ENCODE measurements around the gene GPR84.

The GPR84 gene

DNA sequence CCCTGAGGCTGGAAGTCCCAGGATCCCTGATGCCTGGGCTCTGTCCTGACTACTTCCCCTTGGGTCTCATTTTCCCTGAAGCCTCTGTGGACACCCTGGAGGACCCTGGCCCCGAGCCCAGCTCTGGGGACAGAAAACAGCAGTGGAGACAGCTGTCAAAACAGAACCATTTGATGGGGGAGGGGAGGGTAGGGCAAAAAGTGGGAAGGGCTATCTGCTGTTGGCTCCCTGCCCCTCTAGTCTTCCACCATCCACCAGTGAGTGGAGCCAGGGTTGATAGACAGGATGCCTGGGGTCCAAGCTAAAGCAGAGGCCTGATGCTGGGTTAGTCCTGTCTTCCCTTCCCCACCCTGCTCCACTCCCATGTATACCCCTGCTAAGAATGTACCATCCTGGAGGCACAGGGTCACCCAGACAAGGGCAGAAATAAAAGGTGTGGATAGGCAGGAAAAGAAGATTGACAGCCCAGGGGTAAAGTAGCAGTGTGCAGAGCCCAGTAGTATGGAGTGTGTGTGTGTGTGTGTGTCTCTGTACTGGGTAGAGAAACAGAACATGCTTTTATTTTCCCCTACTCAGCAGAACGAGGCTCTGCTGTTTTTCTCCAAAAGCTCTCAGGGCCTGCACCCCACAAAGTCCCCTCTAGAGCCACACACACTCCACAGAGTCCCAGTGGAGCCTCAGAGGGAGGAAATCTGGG, 10.4 kb upstream of the GPR84 start:
- DNase-seq (ENCODE audit: low read depth in 2 of 2) = no peak

- DNase-seq (ENCODE audit: low read depth in 2 of 2) = no peak
Observed at GRCh38 chr12:54373649-54374561, 9.6 kb upstream of the GPR84 start.

DNA sequence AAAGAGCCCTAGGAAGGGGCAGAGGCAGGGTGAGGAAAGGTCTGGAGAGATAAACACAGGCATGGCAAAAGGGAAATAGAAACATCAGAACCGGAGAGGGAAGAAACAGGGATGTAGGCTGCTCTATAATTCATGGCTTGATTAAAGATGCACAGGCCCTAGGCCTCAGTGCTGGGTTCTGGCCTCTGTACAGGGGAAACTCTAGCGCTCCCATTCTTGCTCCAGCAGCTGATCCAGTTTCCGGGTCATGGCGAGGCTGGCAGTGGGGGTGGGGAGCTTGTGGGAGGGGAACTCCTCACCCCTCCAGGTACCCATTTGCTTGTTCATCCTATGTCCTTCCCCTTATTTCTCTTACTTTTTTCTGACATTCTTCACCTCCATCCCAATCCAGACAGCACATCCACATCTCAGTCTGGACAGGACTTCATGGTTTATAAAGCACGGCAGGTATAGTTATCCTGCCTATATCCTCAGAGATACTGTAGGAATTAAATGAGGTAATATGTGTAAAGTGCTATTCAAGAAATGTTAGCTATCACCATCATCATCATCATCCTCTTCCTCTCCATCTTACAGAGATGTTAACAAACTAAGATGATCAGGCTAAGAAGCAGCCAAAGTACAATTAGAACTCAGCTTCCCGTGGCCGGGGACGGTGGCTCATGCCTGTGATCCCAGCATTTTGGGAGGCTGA, 8.0 kb upstream of the GPR84 start:
- no peak for DNase-seq (ENCODE audit: low read depth in 2 of 2)

- DNase-seq (ENCODE audit: low read depth in 2 of 2) = no peak
Observed at GRCh38 chr12:54371328-54372112, 7.2 kb upstream of the GPR84 start.

DNA sequence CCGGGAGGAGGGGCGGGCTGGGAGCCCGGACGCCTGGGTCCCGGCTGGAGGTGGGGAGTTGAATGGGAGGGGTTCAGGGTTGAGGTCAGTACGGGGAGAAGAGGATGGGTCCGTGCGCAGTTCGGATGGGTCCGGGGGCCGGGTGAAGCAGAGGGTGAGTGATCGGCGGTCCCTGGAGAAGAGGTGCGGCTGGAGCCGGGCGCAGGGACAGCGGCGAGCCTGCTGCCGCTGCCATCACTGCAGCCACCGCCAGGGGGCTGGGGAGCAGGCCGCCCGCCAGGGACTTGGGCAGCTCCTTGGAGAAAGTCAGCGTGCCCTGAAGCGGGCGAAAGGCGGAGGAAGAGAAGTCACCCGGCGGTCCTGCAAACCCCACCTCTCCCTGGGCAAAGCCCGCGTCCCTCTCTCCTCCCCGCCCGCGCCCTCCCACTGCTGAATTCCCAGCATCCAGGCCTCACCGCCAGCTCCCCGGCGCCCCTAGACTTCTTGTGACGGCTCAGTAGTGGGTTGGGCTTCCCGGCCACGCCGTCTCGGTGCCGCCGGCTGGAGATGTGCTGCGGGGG, 6.0 kb upstream of the GPR84 start:
- DNase-seq (ENCODE audit: low read depth in 2 of 2) = no peak

GRCh38 chr12:54369597-54370131, 5.4 kb upstream of the GPR84 start:
- no peak for DNase-seq (ENCODE audit: low read depth in 2 of 2)

- DNase-seq (ENCODE audit: low read depth in 2 of 2) = peak; percentile 54 to 66
Observed at GRCh38 chr12:54368709-54369596, 4.7 kb upstream of the GPR84 start.

DNA sequence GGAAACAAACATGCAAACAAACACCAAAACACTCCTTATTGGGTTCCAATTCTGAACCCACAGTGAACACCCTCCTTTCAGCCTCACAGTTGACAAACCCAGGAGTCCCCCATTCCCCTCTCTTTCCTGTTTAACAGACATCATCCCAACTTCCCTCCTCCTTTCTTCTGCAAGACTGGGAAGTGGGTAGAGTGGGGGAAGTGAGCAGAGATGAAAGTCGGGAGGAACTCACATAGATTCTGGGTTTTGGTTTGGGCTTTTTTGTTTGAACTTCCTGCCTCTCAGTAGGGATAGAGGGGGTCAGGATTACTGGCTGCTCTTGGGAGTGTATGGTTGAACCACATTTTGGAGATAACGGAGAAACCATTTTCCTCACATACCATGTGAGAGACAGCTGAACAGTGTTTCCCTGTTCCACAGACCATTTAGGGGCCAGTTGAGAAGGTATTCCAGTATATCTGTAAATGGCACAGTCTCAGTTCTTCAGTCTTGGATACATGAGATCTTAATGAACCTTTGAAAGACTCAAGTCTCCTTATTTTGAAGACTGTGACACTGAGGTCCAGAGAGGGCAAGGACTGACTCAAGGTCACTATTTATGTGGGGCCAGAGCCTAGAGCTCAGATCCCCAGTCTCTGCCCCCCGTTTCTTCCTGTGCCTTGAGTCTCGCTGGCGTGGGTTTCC, 3.9 kb upstream of the GPR84 start:
- DNase-seq (ENCODE audit: low read depth in 2 of 2) = no peak

- no peak for DNase-seq (ENCODE audit: low read depth in 2 of 2)
Observed at GRCh38 chr12:54363618-54364017, 668 bp downstream of the GPR84 start.

DNA sequence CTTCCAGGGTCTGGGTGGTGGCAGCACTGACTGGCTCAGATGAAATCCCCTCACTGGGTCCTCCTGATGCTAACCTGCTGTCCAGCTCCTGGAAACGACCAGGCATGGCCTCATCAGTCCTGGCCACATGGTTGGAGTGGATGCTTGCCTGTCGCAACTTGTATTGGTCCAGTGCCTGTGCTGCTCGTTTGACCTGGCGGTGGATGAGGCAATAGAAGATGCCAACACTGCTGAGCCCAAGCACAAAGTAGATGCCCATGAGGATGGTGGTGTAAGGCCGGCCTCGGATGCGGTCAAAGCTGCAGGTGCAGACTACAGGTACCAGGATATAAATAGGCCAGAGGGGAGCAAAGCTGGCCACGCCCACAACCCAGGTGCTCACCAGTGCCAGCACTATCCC, 1.2 kb downstream of the GPR84 start:
- DNase-seq (ENCODE audit: low read depth in 2 of 2) = no peak

DNA sequence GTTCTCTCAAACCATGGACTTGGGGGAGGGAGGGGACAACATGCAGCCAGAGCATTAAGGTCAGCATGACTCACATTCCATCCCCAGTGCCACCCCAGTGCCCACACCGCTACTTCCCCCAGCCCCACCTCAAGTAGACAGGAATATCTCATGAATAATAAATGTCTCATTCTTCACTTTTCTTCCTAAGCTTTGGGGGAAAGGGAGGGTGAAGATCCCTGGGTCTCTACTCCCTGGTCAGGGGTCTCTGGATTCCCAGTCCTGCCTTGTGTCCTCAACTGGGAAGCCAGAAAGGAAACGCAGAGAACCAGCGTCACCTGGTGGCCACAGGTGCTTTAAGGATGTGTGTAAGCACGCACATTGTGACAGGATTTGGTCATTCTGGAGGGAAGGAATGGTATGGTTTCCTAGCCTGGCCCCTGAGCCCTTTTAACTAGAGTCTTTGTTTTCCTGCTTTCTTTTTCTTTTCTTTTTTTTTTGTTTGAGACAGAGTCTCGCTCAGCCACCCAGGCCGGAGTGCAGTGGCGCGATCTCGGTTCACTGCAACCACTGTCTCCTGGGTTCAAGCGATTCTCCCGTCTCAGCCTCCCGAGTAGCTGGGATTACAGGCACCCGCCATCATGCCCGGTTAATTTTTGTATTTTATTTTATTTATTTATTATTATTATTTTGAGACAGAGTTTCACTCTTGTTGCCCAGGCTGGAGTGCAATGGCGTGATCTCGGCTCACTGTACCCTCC, 3.4 kb downstream of the GPR84 start:
- peak in 1 of 2 experiments; percentile 56 for DNase-seq (ENCODE audit: low read depth in 2 of 2)

GRCh38 chr12:54359762-54360351, 4.4 kb downstream of the GPR84 start:
- DNase-seq (ENCODE audit: low read depth in 2 of 2) = no peak

GRCh38 chr12:54358945-54359761, 5.1 kb downstream of the GPR84 start:
- peak; percentile 99 to 100 for DNase-seq (ENCODE audit: low read depth in 2 of 2)

DNA sequence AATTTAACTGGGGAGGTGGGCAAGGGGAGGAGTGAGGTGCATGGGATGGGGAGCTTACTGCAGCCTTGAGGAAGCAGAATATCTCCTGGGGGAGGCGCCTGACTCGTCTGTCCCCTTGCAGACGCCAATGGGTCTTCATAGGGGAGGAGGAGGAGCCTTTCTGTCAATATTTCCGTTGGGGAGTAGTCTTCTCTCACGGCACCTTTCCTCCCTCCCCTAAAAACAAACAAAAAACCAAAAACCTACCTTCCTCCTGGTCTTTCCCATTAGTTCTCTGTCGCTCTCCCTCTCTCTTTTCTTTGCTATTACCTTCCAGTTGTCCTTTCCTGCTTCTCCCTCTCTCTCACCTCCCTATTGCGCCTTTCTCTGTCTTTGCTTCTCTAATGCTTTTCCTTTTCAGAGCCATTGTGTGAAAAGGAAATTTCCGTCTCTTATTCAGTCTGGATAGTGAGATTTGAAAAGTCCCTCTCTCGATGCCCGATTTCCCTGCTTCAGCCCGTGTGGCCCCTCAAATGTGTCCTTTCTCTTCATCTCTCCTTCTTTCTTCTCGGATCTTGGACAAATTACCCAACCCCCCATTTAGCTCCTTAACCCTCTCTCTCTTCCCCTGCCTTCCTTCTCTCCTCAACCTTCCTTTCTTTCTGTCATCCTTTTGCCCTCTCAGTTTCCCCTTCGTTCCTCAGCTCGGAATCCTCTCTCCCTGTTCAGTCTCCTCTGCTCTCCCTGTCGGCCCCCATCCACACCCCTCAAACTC, 5.9 kb downstream of the GPR84 start:
- no peak for DNase-seq (ENCODE audit: low read depth in 2 of 2)

GRCh38 chr12:54357506-54358190, 6.6 kb downstream of the GPR84 start:
- DNase-seq (ENCODE audit: low read depth in 2 of 2) = no peak

- DNase-seq (ENCODE audit: low read depth in 2 of 2) = no peak
Observed at GRCh38 chr12:54356951-54357356, 7.3 kb downstream of the GPR84 start.
